ENCODE measurements around the gene HDAC1.

Gene HDAC1

DNA sequence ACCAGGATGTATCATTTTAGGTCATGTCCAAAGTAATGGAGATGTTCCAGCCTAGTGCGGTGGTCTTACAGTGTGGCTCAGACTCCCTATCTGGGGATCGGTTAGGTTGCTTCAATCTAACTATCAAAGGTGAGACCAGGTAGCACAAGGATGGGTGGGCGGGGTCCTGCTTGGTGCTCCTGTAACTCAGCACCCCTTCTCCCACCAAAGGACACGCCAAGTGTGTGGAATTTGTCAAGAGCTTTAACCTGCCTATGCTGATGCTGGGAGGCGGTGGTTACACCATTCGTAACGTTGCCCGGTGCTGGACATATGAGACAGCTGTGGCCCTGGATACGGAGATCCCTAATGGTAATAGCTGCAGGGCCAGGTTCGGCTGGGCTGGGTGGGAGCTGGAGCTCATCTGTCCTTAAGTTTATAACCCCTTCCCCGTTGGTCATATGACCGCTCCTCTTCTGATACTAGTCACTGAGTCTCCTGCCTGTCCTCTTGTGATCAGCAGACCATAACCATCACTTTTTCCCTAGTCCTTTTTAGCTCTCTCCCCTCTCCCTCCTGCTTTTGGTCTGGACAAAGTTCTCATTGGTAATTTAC, 38.8 kb downstream of the HDAC1 start:
- H3K4me2 ChIP-seq (ENCODE audit: low read depth, low read length, poor library complexity, severe bottlenecking): no peak overlapping the region
- no peaks in the 10 kb centered on the region; the same call in 1 of the 2 replicates for H3F3A ChIP-seq (ENCODE audit: low read depth)
- no peak overlapping the region for H3K9ac ChIP-seq (ENCODE audit: low read depth, low read length, poor library complexity, severe bottlenecking)
- peaks cover 15% of the 10 kb centered on the region for H3K4me1 ChIP-seq (ENCODE audit: insufficient read depth, low read length, poor library complexity, severe bottlenecking)
- no peaks in the 10 kb centered on the region for H3K9me3 ChIP-seq (ENCODE audit: insufficient read depth, low read depth, low read length)
- no peak overlapping the region for H2AFZ ChIP-seq (ENCODE audit: low read length)
- no peak for TF ChIP-seq EZH2phosphoT487 (IDR thresholded peaks at IDR 0.05; ENCODE audit: borderline replicate concordance)
- H3K9me2 ChIP-seq (replicated peaks; ENCODE audit: low read depth, low read length): no peaks in the 10 kb centered on the region
- H3K27me3 ChIP-seq (ENCODE audit: insufficient read depth, low read length, poor library complexity, severe bottlenecking): no peaks in the 10 kb centered on the region
- H4K20me1 ChIP-seq (ENCODE audit: insufficient read depth, low read length, poor library complexity, severe bottlenecking): peaks cover 43% of the 10 kb centered on the region
- no peak overlapping the region for H3K4me3 ChIP-seq (ENCODE audit: low read length, poor library complexity, severe bottlenecking)
- peaks cover 38% of the 10 kb centered on the region for H3K79me2 ChIP-seq (ENCODE audit: insufficient read depth, low read length)
- H3K36me3 ChIP-seq (ENCODE audit: insufficient read depth, low read length): peaks cover 81% of the 10 kb centered on the region; the same call in 1 of the 2 replicates

- H3K4me3 ChIP-seq (ENCODE audit: low read length, poor library complexity, severe bottlenecking): no peak overlapping the region
- H3K36me3 ChIP-seq (ENCODE audit: insufficient read depth, low read length): peaks cover 76% of the 10 kb centered on the region; the same call in 1 of the 2 replicates
- no peaks in the 10 kb centered on the region for H3K9me3 ChIP-seq (ENCODE audit: insufficient read depth, low read depth, low read length)
- no peaks in the 10 kb centered on the region for H3K27me3 ChIP-seq (ENCODE audit: insufficient read depth, low read length, poor library complexity, severe bottlenecking)
- no peak overlapping the region for H2AFZ ChIP-seq (ENCODE audit: low read length)
- H3F3A ChIP-seq (ENCODE audit: low read depth): no peaks in the 10 kb centered on the region; the same call in 1 of the 2 replicates
- H3K4me1 ChIP-seq (ENCODE audit: insufficient read depth, low read length, poor library complexity, severe bottlenecking): peaks cover 19% of the 10 kb centered on the region
- H3K4me2 ChIP-seq (ENCODE audit: low read depth, low read length, poor library complexity, severe bottlenecking): no peak overlapping the region
- H3K9me2 ChIP-seq (replicated peaks; ENCODE audit: low read depth, low read length): no peaks in the 10 kb centered on the region
- no peak overlapping the region for H3K9ac ChIP-seq (ENCODE audit: low read depth, low read length, poor library complexity, severe bottlenecking)
- no peak for TF ChIP-seq EZH2phosphoT487 (IDR thresholded peaks at IDR 0.05; ENCODE audit: borderline replicate concordance)
- no peak for TF ChIP-seq CTCF (conservative IDR thresholded peaks at IDR 0.05; ENCODE audit: low read length)
- peaks cover 46% of the 10 kb centered on the region for H4K20me1 ChIP-seq (ENCODE audit: insufficient read depth, low read length, poor library complexity, severe bottlenecking)
- peaks cover 38% of the 10 kb centered on the region for H3K79me2 ChIP-seq (ENCODE audit: insufficient read depth, low read length)
Observed at GRCh38 chr1:32331549-32331948, 39.7 kb downstream of the HDAC1 start.

- H3K36me3 ChIP-seq (ENCODE audit: insufficient read depth, low read length): peaks cover 67% of the 10 kb centered on the region; the same call in 1 of the 2 replicates
- H3K9me2 ChIP-seq (replicated peaks; ENCODE audit: low read depth, low read length): no peaks in the 10 kb centered on the region
- H3K4me1 ChIP-seq (ENCODE audit: insufficient read depth, low read length, poor library complexity, severe bottlenecking): peaks cover 24% of the 10 kb centered on the region
- H3K9me3 ChIP-seq (ENCODE audit: insufficient read depth, low read depth, low read length): no peaks in the 10 kb centered on the region
- H3F3A ChIP-seq (ENCODE audit: low read depth): no peaks in the 10 kb centered on the region; the same call in 1 of the 2 replicates
- H2AFZ ChIP-seq (ENCODE audit: low read length): no peak overlapping the region
- no peaks in the 10 kb centered on the region for H3K27me3 ChIP-seq (ENCODE audit: insufficient read depth, low read length, poor library complexity, severe bottlenecking)
- H3K4me3 ChIP-seq (ENCODE audit: low read length, poor library complexity, severe bottlenecking): no peak overlapping the region
- H3K9ac ChIP-seq (ENCODE audit: low read depth, low read length, poor library complexity, severe bottlenecking): no peak overlapping the region
- H3K79me2 ChIP-seq (ENCODE audit: insufficient read depth, low read length): peaks cover 38% of the 10 kb centered on the region
- TF ChIP-seq CTCF (conservative IDR thresholded peaks at IDR 0.05; ENCODE audit: low read length) (no peak), EZH2phosphoT487 (IDR thresholded peaks at IDR 0.05; ENCODE audit: borderline replicate concordance) (no peak)
- H3K4me2 ChIP-seq (ENCODE audit: low read depth, low read length, poor library complexity, severe bottlenecking): peak overlapping the region; percentile 32
- peaks cover 49% of the 10 kb centered on the region for H4K20me1 ChIP-seq (ENCODE audit: insufficient read depth, low read length, poor library complexity, severe bottlenecking)
Observed at GRCh38 chr1:32332290-32333079, 40.6 kb downstream of the HDAC1 start.
